GM23338 (cell line): ENCODE results near the gene SH3TC2. TPM values are rescaled to one million over a fixed set of nuclear protein-coding genes. Genes with fewer than 3 reads are reported as not detected.

Experiments
- ATAC-seq: fragments of 200-7000 bp; cut with Tn5 transposase; 3 replicates; pipeline ENCODE4 v1.9.1; 2020
- DNase-seq: peaks from one replicate; pipeline ENCODE4 v3.0.0-alpha.2; 2015; ENCODE audit warnings: low spot score
- H2AFZ ChIP-seq: fragments of 200-600 bp; sonication (generic); 2 replicates; pipeline ENCODE4 v1.8.0; 2016; ENCODE audit warnings: antibody characterized with exemption, mild to moderate bottlenecking, moderate library complexity
- H3F3A ChIP-seq: fragments of 200-600 bp; sonication (generic); replicated peaks from 2 replicates; pipeline ENCODE4 v1.8.0; 2017; ENCODE audit warnings: antibody characterized with exemption, mixed run types, low read depth
- H3K27ac ChIP-seq: fragments of 200-600 bp; sonication (generic); 2 replicates; pipeline ENCODE4 v1.6.1; 2016; ENCODE audit warnings: low read depth
- H3K27me3 ChIP-seq: fragments of 200-600 bp; sonication (generic); 2 replicates; pipeline ENCODE4 v1.8.0; 2016; ENCODE audit warnings: mild to moderate bottlenecking, mixed run types, moderate library complexity; ENCODE audit not compliant: insufficient read depth
- H3K36me3 ChIP-seq: fragments of 200-600 bp; sonication (generic); 2 replicates; pipeline ENCODE4 v1.8.0; 2016; ENCODE audit warnings: mild to moderate bottlenecking; ENCODE audit not compliant: insufficient read depth
- H3K4me1 ChIP-seq: fragments of 200-600 bp; sonication (generic); 2 replicates; pipeline ENCODE4 v1.8.0; 2016; ENCODE audit warnings: mild to moderate bottlenecking, moderate library complexity; ENCODE audit not compliant: insufficient read depth
- H3K4me2 ChIP-seq: fragments of 200-600 bp; sonication (generic); 2 replicates; pipeline ENCODE4 v1.7.1; 2017; ENCODE audit warnings: mixed run types
- H3K4me3 ChIP-seq: fragments of 200-600 bp; sonication (generic); 2 replicates; pipeline ENCODE4 v1.6.1; 2016; ENCODE audit warnings: mixed run types
- H3K79me2 ChIP-seq: fragments of 200-600 bp; sonication (generic); replicated peaks from 2 replicates; pipeline ENCODE4 v1.8.0; 2017; ENCODE audit warnings: mild to moderate bottlenecking; ENCODE audit not compliant: insufficient read depth
- H3K9me2 ChIP-seq: fragments of 200-600 bp; sonication (generic); 2 replicates; pipeline ENCODE4 v1.8.0; 2017; ENCODE audit not compliant: insufficient read depth
- H4K20me1 ChIP-seq: fragments of 200-600 bp; sonication (generic); replicated peaks from 2 replicates; pipeline ENCODE4 v1.8.0; 2017; ENCODE audit warnings: mild to moderate bottlenecking; ENCODE audit not compliant: insufficient read depth
- H3K27ac Mint-ChIP-seq: 2 replicates; pipeline ENCODE4 v1.8.0; 2020; ENCODE audit warnings: inconsistent platforms, mild to moderate bottlenecking, moderate library complexity, mixed read lengths
- H3K27me3 Mint-ChIP-seq: 3 replicates; pipeline ENCODE4 v1.8.0; 2022; ENCODE audit warnings: low read depth, mild to moderate bottlenecking, moderate library complexity, mixed read lengths, inconsistent platforms; ENCODE audit not compliant: insufficient read depth, poor library complexity
- H3K36me3 Mint-ChIP-seq: 3 replicates; pipeline ENCODE4 v1.8.0; 2021; ENCODE audit warnings: low read depth, mild to moderate bottlenecking, inconsistent platforms, moderate library complexity, mixed read lengths
- H3K4me1 Mint-ChIP-seq: 3 replicates; pipeline ENCODE4 v1.8.0; 2020; ENCODE audit warnings: mild to moderate bottlenecking, inconsistent platforms, mixed read lengths
- H3K4me3 Mint-ChIP-seq: 3 replicates; pipeline ENCODE4 v1.8.0; 2021; ENCODE audit warnings: moderate library complexity, mild to moderate bottlenecking, inconsistent platforms, mixed read lengths
- H3K9me3 Mint-ChIP-seq: 3 replicates; pipeline ENCODE4 v1.8.0; 2020; ENCODE audit warnings: moderate library complexity, mild to moderate bottlenecking, inconsistent platforms, mixed read lengths
- CREB1 ChIP-seq: fragments of 250-450 bp; sonication (Bioruptor Pico); IDR thresholded peaks from 2 replicates; pipeline ENCODE4 v1.5.0; 2020; ENCODE audit warnings: low read depth, mild to moderate bottlenecking, moderate library complexity
- CTCF ChIP-seq, 2 experiments: fragments of 200-600 bp in 1 of 2; sonication (generic) in 1 of 2; conservative IDR thresholded peaks; 2 replicates each; pipeline versions ENCODE4 v1.5.1 to v1.6.1; 2016 to 2017; ENCODE audit warnings: antibody characterized with exemption in 2 of 2, low read depth in 2 of 2, mild to moderate bottlenecking in 2 of 2, moderate library complexity in 1 of 2
- EZH2 ChIP-seq: fragments of 200-600 bp; sonication (generic); IDR thresholded peaks from one replicate; pipeline ENCODE4 v1.8.0; 2017; ENCODE audit warnings: antibody characterized with exemption, mild to moderate bottlenecking, low read depth; ENCODE audit not compliant: unreplicated experiment
- EZH2phosphoT487 ChIP-seq: fragments of 200-600 bp; sonication (generic); IDR thresholded peaks from one replicate; pipeline ENCODE4 v1.8.1; 2018; ENCODE audit warnings: antibody characterized with exemption; ENCODE audit not compliant: unreplicated experiment
- JUNB ChIP-seq: IDR thresholded peaks from one replicate; pipeline ENCODE4 v1.6.1; 2016; ENCODE audit warnings: antibody characterized with exemption; ENCODE audit not compliant: unreplicated experiment
- NANOG ChIP-seq: IDR thresholded peaks from 2 replicates; pipeline ENCODE4 v1.6.1; 2016; ENCODE audit warnings: antibody characterized with exemption, borderline replicate concordance
- POLR2AphosphoS5 ChIP-seq: IDR thresholded peaks from 2 replicates; pipeline ENCODE4 v1.6.1; 2016; ENCODE audit warnings: antibody characterized with exemption, low read depth
- STAT1 ChIP-seq: IDR thresholded peaks from one replicate; pipeline ENCODE4 v1.6.1; 2016; ENCODE audit warnings: antibody characterized with exemption; ENCODE audit not compliant: unreplicated experiment
- ZNF114 ChIP-seq: fragments of 250-450 bp; sonication (Bioruptor Pico); IDR thresholded peaks from 2 replicates; pipeline ENCODE4 v1.5.0; 2020; ENCODE audit warnings: mild to moderate bottlenecking, moderate library complexity
- ZNF331 ChIP-seq: fragments of 250-450 bp; sonication (Bioruptor Pico); IDR thresholded peaks from 2 replicates; pipeline ENCODE4 v1.5.0; 2020; ENCODE audit warnings: low read depth, mild to moderate bottlenecking, moderate library complexity
- ZNF462 ChIP-seq: fragments of 250-450 bp; sonication (Bioruptor Pico); IDR thresholded peaks from 2 replicates; pipeline ENCODE4 v1.5.0; 2020; ENCODE audit warnings: mild to moderate bottlenecking, moderate library complexity
- polyA plus RNA-seq: library from polyadenylated mRNA; unstranded; fragments of >200 nt; fragmentation: Nextera tagmentation; extraction: Ambion mirVana; gene quantifications from 2 replicates; pipeline ENCODE4 v1.2.1, GENCODE V29; 2016
- total RNA-seq: library from RNA; depleted of rRNA; stranded (reverse); fragments of >200 nt; shearing (Covaris generic); gene quantifications from 2 replicates; pipeline ENCODE4 v1.2.3, GENCODE V29; 2014
- TF ChIP-seq, protein P1 (sequence below): IDR thresholded peaks from one replicate; pipeline ENCODE4 v1.6.1; 2018; ENCODE audit warnings: antibody characterized with exemption; ENCODE audit not compliant: unreplicated experiment
- TF ChIP-seq, protein P2 (sequence below): IDR thresholded peaks from 2 replicates; pipeline ENCODE4 v1.6.1; 2016; ENCODE audit warnings: antibody characterized with exemption

SH3TC2 gene
- total and polyA plus RNA-seq, 2 experiments from 2014 or later, result 0.10 to 0.17 TPM

DNA sequence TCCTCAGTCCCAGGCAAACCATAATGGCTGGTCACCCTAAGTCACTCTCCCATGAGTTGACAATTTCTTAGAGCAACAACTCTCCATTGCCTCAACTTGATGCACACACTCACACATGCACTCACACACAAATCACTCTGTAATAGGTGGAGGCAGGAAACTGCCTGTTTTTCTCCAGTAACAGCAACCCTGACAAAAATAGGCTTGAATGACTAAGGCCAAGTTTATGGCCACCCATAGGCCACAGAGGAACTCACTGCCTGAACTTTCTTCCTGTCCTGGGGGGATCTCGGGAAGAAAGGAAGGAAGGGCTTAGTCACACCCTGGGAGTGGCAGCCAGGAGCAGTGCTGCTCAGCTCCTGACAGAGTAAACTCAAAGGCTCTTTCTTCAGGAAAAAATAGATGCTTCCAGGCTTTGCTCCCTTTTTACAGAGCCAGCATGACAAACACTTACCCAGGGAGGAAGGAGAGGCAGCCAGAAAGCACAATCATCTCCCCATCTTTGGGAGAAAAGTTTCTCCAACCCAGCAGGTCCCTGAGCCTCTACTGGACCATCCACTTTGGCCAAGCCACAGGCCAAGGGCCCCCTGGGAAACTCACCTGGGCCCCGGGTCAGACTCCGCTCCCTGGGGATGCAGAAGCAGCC lies 368 bp downstream of the SH3TC2 start:
- Histone ChIP-seq H4K20me1 (no peaks in the 10 kb centered on the region), H3K4me1 (peaks cover 7% of the 10 kb centered on the region; the same call in 1 of the 2 replicates), H3K4me2 (peak overlapping the region; percentile 57; the same call in 1 of the 2 replicates), H3K36me3 (no peaks in the 10 kb centered on the region), H3F3A (no peaks in the 10 kb centered on the region), H3K4me3 (no peak overlapping the region), H3K27ac (no peak overlapping the region), H3K79me2 (no peaks in the 10 kb centered on the region), H3K27me3 (no peaks in the 10 kb centered on the region), H3K9me2 (no peaks in the 10 kb centered on the region; the same call in none of the 2 replicates), H2AFZ (0 out of 2 replicates have a peak overlapping the region, but pooled peaks have one; percentile 63)
- DNase-seq, result no peak
- no peak for TF ChIP-seq ZNF331 (CRISPR knock-in tag)
- TF ChIP-seq EZH2, result no peak
- no peak for TF ChIP-seq ZNF114 (CRISPR knock-in tag)
- TF ChIP-seq POLR2AphosphoS5, result no peak
- no peak for TF ChIP-seq NANOG
- TF ChIP-seq, protein P1, sequence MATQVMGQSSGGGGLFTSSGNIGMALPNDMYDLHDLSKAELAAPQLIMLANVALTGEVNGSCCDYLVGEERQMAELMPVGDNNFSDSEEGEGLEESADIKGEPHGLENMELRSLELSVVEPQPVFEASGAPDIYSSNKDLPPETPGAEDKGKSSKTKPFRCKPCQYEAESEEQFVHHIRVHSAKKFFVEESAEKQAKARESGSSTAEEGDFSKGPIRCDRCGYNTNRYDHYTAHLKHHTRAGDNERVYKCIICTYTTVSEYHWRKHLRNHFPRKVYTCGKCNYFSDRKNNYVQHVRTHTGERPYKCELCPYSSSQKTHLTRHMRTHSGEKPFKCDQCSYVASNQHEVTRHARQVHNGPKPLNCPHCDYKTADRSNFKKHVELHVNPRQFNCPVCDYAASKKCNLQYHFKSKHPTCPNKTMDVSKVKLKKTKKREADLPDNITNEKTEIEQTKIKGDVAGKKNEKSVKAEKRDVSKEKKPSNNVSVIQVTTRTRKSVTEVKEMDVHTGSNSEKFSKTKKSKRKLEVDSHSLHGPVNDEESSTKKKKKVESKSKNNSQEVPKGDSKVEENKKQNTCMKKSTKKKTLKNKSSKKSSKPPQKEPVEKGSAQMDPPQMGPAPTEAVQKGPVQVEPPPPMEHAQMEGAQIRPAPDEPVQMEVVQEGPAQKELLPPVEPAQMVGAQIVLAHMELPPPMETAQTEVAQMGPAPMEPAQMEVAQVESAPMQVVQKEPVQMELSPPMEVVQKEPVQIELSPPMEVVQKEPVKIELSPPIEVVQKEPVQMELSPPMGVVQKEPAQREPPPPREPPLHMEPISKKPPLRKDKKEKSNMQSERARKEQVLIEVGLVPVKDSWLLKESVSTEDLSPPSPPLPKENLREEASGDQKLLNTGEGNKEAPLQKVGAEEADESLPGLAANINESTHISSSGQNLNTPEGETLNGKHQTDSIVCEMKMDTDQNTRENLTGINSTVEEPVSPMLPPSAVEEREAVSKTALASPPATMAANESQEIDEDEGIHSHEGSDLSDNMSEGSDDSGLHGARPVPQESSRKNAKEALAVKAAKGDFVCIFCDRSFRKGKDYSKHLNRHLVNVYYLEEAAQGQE, result no peak
- TF ChIP-seq STAT1, result no peak
- TF ChIP-seq CTCF (conservative IDR thresholded peaks at IDR 0.05; ENCODE audit: low read depth in 2 of 2), result no peak
- TF ChIP-seq, protein P2, sequence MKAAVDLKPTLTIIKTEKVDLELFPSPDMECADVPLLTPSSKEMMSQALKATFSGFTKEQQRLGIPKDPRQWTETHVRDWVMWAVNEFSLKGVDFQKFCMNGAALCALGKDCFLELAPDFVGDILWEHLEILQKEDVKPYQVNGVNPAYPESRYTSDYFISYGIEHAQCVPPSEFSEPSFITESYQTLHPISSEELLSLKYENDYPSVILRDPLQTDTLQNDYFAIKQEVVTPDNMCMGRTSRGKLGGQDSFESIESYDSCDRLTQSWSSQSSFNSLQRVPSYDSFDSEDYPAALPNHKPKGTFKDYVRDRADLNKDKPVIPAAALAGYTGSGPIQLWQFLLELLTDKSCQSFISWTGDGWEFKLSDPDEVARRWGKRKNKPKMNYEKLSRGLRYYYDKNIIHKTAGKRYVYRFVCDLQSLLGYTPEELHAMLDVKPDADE, result no peak
- no peak for TF ChIP-seq ZNF462
- TF ChIP-seq JUNB, result no peak
- TF ChIP-seq EZH2phosphoT487, result no peak
- no peak for TF ChIP-seq CREB1 (CRISPR knock-in tag)
- H3K27ac Mint-ChIP-seq, result peak overlapping the region; percentile 60
- ATAC-seq, result no peak; the same call in 2 of the 3 replicates
- H3K4me1 Mint-ChIP-seq, result peaks cover 14% of the 10 kb centered on the region; the same call in 2 of the 3 replicates
- H3K4me3 Mint-ChIP-seq, result no peak overlapping the region
- peaks cover 2% of the 10 kb centered on the region; the same call in 1 of the 3 replicates for H3K36me3 Mint-ChIP-seq
- peaks cover 9% of the 10 kb centered on the region for H3K27me3 Mint-ChIP-seq
- H3K9me3 Mint-ChIP-seq, result peaks cover 13% of the 10 kb centered on the region
